ENCODE measurements around the gene COL1A1. TPM values are rescaled to one million over a fixed set of nuclear protein-coding genes. Genes with fewer than 3 reads are reported as not detected.

Gene COL1A1
- total RNA-seq = 17.6 TPM

- no peak for DNase-seq
Observed at GRCh38 chr17:50201276-50201854, at the start of gene COL1A1. Gene COL1A1 (minus strand): TSS chr17:50201631. CDS start chr17:50201513, 118 bp downstream.

GRCh38 chr17:50248255-50248654 is 46.8 kb upstream of the COL1A1 start:
- DNase-seq = no peak

GRCh38 chr17:50244771-50245170 is 43.3 kb upstream of the COL1A1 start:
- no peak for DNase-seq

GRCh38 chr17:50241431-50241830 is 40.0 kb upstream of the COL1A1 start:
- DNase-seq = no peak

- no peak for DNase-seq
Observed at GRCh38 chr17:50240851-50241250, 39.4 kb upstream of the COL1A1 start.

GRCh38 chr17:50239937-50240336 is 38.5 kb upstream of the COL1A1 start:
- no peak for DNase-seq

GRCh38 chr17:50238601-50239280 is 37.3 kb upstream of the COL1A1 start:
- DNase-seq = no peak

GRCh38 chr17:50237901-50238300 is 36.5 kb upstream of the COL1A1 start:
- no peak for DNase-seq

- no peak for DNase-seq
Observed at GRCh38 chr17:50234581-50234980, 33.1 kb upstream of the COL1A1 start.

GRCh38 chr17:50225701-50226240 is 24.3 kb upstream of the COL1A1 start:
- DNase-seq = no peak

GRCh38 chr17:50222922-50223321 is 21.5 kb upstream of the COL1A1 start:
- DNase-seq = no peak

GRCh38 chr17:50221864-50222545 is 20.6 kb upstream of the COL1A1 start:
- no peak for DNase-seq

GRCh38 chr17:50221266-50221863 is 19.9 kb upstream of the COL1A1 start:
- DNase-seq = no peak

GRCh38 chr17:50220811-50221210 is 19.4 kb upstream of the COL1A1 start:
- DNase-seq = no peak

GRCh38 chr17:50219939-50220465 is 18.6 kb upstream of the COL1A1 start:
- DNase-seq = no peak

GRCh38 chr17:50219342-50219741 is 17.9 kb upstream of the COL1A1 start:
- no peak for DNase-seq

GRCh38 chr17:50218771-50219315 is 17.4 kb upstream of the COL1A1 start:
- no peak for DNase-seq

- no peak for DNase-seq
Observed at GRCh38 chr17:50218071-50218759, 16.8 kb upstream of the COL1A1 start.

GRCh38 chr17:50217591-50217990 is 16.2 kb upstream of the COL1A1 start:
- DNase-seq = no peak

GRCh38 chr17:50214976-50215760 is 13.7 kb upstream of the COL1A1 start:
- no peak for DNase-seq

All from occipital lobe (tissue), 2 donors.